ENCODE results near the gene SVOP.

The SVOP gene

DNA sequence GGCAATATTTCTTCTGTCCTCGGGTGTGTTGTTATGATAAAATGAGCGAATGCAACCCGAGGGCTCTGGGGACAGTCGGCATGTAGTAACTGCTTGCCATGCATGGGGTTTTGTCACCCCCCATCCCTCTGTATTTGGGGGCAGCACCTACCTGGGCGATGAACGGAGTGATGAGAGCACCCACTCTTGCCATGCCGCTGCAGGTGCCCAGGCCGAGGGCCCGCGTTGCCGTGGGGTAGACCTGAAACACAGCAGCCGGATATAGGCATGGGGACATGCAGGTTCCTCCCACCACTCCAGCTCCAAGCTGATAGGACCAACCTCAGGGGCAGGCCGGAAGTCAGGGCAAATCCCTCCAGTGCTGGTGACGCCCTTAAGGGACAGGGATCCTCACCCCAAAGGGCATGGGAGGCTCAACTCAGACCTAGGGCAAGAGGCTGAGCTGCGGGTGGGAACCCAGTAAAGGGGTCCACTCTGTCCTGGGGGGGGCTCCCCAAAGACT is 105.2 kb downstream of the SVOP start:
- no peak for DNase-seq (ENCODE audit: low read depth)
- H3K4me3 ChIP-seq (ENCODE audit: low read length) = no peak overlapping the region
- TF ChIP-seq, protein P1, sequence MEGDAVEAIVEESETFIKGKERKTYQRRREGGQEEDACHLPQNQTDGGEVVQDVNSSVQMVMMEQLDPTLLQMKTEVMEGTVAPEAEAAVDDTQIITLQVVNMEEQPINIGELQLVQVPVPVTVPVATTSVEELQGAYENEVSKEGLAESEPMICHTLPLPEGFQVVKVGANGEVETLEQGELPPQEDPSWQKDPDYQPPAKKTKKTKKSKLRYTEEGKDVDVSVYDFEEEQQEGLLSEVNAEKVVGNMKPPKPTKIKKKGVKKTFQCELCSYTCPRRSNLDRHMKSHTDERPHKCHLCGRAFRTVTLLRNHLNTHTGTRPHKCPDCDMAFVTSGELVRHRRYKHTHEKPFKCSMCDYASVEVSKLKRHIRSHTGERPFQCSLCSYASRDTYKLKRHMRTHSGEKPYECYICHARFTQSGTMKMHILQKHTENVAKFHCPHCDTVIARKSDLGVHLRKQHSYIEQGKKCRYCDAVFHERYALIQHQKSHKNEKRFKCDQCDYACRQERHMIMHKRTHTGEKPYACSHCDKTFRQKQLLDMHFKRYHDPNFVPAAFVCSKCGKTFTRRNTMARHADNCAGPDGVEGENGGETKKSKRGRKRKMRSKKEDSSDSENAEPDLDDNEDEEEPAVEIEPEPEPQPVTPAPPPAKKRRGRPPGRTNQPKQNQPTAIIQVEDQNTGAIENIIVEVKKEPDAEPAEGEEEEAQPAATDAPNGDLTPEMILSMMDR (conservative IDR thresholded peaks at IDR 0.05; ENCODE audit: low read depth, low read length) = no peak

- TF ChIP-seq, protein P1 (conservative IDR thresholded peaks at IDR 0.05; ENCODE audit: low read depth, low read length) = no peak
- peak; percentile 2 for DNase-seq (ENCODE audit: low read depth)
- no peak overlapping the region for H3K4me3 ChIP-seq (ENCODE audit: low read length)
Measured at GRCh38 chr12:108914121-108914531, 106.7 kb downstream of the SVOP start.

DNA sequence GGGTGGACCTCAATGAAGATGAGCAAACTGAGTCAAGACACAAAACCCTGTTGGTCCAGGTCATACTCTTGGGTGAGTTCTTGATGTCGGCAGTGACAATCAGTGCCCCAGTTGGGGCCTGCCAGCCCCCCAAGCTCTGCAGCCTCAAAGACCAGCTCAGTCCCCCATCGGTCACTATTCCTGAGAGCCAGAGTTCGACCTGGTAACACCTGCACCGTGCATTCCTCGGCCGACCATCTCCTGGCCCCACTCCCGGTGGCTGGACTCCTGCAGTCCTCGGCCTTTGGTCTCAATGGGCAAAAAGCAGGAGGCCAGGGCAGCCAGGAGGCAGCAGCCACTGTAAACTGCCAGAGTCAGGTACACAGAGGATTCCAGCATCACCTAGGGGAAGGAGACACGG is 108.5 kb downstream of the SVOP start:
- no peak overlapping the region for H3K4me3 ChIP-seq (ENCODE audit: low read length)
- TF ChIP-seq, protein P1 (conservative IDR thresholded peaks at IDR 0.05; ENCODE audit: low read depth, low read length) = no peak
- DNase-seq (ENCODE audit: low read depth) = no peak

DNA sequence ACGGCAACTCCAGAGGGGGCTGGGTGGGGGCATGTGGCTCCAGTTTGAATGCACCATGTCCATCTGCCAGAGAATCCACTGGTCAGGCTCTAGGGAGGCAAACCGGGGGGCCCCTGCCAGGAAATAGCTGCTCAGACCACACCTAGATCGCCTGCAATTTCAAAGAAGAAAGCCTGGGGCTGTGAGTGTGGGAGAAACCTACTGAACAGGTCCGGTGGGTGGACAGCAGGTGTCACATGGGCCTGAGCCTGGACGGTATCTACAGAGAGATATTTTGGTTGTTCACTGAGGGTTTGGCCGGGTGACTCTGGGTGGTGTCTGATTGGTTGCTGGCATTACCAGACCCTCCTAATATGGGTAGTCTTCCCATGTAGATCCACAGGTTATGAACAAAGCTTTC is 109.0 kb downstream of the SVOP start:
- TF ChIP-seq, protein P1 (conservative IDR thresholded peaks at IDR 0.05; ENCODE audit: low read depth, low read length) = no peak
- DNase-seq (ENCODE audit: low read depth) = no peak
- H3K4me3 ChIP-seq (ENCODE audit: low read length) = no peak overlapping the region

DNA sequence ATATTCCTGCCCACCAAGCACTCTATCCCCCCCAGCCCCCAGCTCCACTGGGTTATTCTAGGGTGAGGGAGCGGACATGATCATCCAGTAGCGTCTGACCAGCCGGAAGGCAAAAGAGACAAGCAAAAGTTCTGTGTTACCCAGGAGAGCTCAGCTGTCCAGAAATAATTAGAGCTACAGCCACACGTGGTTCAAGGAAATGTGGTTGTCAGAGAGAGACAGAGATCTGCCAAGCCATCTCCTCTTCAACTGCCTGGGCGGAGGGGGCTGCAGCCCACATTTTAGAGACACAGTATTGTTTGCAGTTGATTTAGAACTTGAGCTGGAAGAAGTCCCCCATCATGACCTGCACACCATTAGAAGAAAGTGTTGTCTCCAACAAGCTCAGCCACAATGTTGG is 110.5 kb downstream of the SVOP start:
- DNase-seq (ENCODE audit: low read depth) = no peak
- TF ChIP-seq, protein P1 (conservative IDR thresholded peaks at IDR 0.05; ENCODE audit: low read depth, low read length) = no peak
- no peak overlapping the region for H3K4me3 ChIP-seq (ENCODE audit: low read length)

- TF ChIP-seq, protein P1 (conservative IDR thresholded peaks at IDR 0.05; ENCODE audit: low read depth, low read length) = no peak
- no peak overlapping the region for H3K4me3 ChIP-seq (ENCODE audit: low read length)
Measured at GRCh38 chr12:108907839-108908351, 113.0 kb downstream of the SVOP start.

DNA sequence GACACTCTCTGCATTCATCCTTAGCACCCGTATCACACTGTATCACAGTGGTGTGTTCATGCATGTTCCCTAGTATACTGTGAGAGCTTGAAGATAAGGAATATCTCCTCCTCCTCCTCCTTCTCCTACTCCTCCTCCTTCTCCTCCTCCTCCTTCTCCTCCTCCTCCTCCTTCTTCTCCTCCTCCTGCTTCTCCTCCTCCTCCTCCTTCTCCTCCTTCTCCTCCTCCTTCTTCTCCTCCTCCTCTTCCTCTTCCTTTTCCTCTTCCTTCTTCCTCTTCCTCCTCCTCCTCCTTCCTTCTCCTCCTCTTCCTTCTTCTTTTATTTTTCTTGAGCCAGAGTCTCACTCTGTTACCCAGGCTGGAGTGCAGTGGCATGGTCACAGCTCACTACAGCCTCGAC is 113.9 kb downstream of the SVOP start:
- TF ChIP-seq, protein P1 (conservative IDR thresholded peaks at IDR 0.05; ENCODE audit: low read depth, low read length) = no peak
- no peak overlapping the region for H3K4me3 ChIP-seq (ENCODE audit: low read length)
- DNase-seq (ENCODE audit: low read depth) = no peak

More at GRCh38 chr12:108907839-108908351, 113.0 kb downstream of the SVOP start:
- DNase-seq (ENCODE audit: low read depth) = peak; percentile 51
